ENCODE measurements around the gene SSR4.

The SSR4 gene

GRCh38 chrX:153762626-153763173 lies 31.8 kb upstream of the SSR4 start:
- TF ChIP-seq, protein P1, sequence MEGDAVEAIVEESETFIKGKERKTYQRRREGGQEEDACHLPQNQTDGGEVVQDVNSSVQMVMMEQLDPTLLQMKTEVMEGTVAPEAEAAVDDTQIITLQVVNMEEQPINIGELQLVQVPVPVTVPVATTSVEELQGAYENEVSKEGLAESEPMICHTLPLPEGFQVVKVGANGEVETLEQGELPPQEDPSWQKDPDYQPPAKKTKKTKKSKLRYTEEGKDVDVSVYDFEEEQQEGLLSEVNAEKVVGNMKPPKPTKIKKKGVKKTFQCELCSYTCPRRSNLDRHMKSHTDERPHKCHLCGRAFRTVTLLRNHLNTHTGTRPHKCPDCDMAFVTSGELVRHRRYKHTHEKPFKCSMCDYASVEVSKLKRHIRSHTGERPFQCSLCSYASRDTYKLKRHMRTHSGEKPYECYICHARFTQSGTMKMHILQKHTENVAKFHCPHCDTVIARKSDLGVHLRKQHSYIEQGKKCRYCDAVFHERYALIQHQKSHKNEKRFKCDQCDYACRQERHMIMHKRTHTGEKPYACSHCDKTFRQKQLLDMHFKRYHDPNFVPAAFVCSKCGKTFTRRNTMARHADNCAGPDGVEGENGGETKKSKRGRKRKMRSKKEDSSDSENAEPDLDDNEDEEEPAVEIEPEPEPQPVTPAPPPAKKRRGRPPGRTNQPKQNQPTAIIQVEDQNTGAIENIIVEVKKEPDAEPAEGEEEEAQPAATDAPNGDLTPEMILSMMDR (IDR thresholded peaks at IDR 0.05; ENCODE audit: insufficient read depth, missing control alignments): no peak
- FAIRE-seq: no peak

DNA sequence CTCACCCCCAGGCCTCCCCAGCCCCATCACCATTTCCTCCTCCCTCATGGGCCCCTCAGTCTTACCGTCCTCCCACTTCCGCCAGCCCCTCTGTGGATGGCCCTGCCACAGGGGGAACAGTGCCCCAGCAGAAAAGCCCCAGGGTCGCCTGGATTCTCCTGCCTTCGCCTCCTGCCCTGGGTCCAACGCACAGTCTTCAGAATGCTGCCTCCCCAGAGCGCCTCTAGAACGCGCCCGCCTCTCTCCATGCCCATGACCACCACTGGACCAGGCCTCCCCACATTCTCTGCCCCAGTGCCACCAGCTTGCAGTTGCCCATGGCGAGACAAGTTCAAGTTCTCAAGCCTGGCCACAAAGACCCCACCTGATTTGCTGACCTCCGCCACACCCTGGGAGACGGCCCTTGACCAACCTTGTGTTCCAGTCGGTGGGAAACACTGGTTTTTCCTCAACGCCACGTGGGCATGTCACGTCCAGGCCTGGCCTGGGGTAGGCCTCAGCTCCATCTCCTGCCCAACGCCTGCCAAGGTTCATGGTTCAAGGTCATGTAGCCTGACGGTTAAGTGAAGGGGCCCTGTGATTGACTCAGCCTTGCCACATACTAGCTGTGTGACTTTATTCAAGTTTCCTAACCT lies 31.1 kb upstream of the SSR4 start:
- TF ChIP-seq, protein P1 (IDR thresholded peaks at IDR 0.05; ENCODE audit: insufficient read depth, missing control alignments): no peak
- FAIRE-seq (no peak), DNase-seq (ENCODE audit: insufficient read length, low spot score) (no peak)

More at GRCh38 chrX:153762626-153763173, 31.8 kb upstream of the SSR4 start:
- DNase-seq (ENCODE audit: insufficient read length, low spot score): no peak

- TF ChIP-seq, protein P1 (IDR thresholded peaks at IDR 0.05; ENCODE audit: insufficient read depth, missing control alignments): peak; percentile 74
- DNase-seq (ENCODE audit: insufficient read length, low spot score) (peak; percentile 74), FAIRE-seq (no peak)
Observed at GRCh38 chrX:153763989-153764755, 30.3 kb upstream of the SSR4 start, which contains the start of gene PLXNB3. PLXNB3 (plus strand) TSS chrX:153764249; CDS start chrX:153765536, 1,287 bp downstream.

DNA sequence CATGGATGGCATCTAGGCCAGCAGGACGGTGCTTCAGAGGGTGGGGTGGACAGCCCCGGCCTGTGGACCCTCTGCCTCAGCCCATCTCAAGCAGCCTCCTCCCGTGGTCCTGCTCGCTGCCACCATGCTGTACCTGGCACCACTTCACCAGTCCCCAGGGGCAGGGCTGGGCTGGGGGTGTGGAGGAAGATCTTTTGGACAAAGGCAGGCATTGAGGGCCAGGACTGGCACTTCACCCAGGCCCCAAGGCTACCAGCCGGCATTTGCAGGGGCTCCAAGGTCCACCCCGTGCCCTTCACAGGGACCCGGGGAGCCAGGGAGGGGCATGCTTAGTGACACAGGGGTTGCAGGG lies 29.7 kb upstream of the SSR4 start:
- no peak for DNase-seq (ENCODE audit: insufficient read length, low spot score)
- TF ChIP-seq, protein P1 (IDR thresholded peaks at IDR 0.05; ENCODE audit: insufficient read depth, missing control alignments): no peak
- no peak for FAIRE-seq

DNA sequence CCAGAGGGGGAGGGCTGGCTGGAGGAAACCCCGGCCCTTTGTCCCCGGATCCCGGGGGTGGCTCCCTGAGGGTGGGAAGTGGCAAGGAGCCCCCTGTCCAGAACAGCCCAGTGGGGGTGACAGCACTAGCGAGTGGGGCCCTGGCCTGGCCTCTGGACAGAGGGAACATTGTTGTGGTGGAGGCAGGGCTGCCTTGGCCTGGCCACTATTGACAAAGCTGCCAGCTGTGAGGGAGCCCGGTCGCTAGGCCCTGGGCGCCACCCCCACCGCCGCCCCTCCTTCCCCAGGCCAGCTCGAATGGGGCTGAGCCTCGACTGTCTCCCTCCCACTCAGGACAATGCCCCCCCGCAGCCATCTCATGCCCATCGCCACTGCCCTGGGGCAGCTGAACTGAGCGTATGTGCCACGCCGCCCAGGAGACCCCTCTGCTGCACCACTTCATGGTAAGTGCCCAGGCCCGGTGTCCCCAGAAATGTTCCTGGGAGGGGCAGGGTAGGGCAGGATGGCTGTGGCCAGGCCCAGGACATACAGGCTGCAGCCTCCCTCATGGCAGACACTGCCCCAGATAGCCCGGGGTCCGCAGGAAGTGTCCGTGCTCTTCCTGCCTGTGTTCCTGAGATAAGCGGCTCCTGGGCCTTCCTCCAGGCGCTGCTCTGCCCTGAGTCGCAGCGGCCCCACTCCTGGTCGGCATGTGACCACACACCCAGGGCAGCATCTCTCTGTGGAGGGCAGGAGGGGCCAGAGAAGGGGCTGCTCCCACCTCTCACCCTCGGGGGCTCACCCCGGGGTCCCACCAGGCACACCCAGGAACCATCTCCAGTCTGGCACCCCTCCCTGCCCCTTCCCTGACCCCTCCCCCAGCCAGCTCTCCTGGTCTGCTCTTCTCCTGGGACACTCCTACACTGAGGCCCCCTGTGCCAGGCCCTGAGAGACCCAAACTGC lies 29.1 kb upstream of the SSR4 start:
- FAIRE-seq (no peak), DNase-seq (ENCODE audit: insufficient read length, low spot score) (no peak)
- TF ChIP-seq, protein P1 (IDR thresholded peaks at IDR 0.05; ENCODE audit: insufficient read depth, missing control alignments): no peak

DNA sequence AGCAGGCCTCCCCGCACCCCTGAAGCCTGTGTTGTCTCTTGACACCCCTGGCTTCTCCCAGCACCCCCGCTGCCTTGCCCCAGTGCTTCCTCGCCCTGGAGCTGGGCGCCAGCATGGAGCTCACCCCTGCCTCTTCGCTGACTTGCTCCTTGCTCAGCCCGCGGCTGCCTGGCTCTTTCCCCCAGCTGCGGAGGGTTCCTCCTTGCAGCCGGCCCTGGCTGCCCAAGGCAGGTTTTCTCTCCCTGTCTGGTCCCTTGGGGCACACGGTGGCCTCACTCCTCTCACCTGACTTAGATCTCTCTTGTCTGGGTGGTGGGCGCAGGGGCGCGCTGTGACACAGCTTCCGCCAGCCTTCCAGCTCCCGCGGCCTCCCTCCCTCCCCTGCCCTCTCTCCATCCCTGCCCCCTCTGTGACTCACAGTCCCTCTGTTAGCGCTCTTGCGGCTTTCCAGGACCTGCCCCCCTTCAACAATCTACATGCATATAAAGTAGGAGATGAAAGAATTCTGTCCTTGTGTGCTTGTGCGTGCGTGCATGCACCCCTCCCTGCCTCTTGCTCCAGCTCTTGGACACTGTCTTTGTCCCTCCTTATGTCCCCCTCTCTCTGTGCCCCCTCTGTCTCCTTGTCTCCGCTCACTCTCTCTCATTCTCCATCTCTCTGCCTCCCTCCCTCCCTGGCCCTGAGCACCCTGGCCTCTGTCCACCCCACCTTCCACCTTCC lies 28.2 kb upstream of the SSR4 start:
- DNase-seq (ENCODE audit: insufficient read length, low spot score) (no peak), FAIRE-seq (no peak)
- TF ChIP-seq, protein P1 (IDR thresholded peaks at IDR 0.05; ENCODE audit: insufficient read depth, missing control alignments): no peak
